Measurements from ENCODE around the gene ICA1. TPM values are rescaled to one million over a fixed set of nuclear protein-coding genes. Genes with fewer than 3 reads are reported as not detected.

ICA1 gene
- total and polyA plus RNA-seq, 7 donors = 1.6 to 4.1 (median 2.3) TPM

DNA sequence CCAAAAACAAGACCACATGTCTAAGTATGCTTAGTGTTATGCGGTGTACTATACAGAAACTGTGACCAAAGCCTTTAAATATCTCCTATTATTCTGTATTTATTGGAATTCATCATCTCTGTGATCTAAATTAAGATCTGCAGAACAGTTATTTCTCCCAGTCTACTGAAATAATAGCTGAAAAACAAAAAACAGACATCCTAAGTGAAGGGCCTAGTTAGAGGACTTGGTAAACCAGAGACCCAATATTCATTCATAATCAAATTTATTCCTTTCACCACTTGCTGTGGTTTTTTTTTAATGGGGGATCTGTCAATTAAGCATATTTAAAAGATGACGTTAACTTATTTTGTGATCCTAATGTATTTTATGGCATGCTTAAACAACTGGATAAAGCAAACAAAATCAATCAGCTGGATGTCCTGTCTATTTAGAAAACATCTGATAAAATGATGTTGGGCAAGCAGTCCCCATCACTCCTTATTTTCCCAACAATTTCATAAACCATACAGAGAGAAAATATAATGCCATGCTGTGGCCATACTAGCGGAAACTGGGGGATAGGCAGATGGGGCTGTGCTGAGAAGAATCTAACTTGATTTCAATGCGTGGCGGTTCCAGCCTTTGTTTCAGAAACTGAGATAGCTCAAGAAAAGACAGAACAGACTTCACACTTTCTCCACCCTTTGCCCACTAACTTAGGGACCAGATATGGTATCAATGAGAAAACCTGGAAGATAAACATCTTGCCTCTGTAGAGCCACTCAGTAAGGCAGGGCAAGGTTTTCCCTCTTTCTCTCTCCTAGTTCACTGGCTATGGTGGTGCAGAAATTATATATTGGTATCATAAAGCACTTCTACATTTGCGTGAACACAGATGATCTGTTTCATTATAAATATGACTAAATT, 32.9 kb downstream of the ICA1 start:
- intact Hi-C loops (cut with DNase I) = no loop called here
- Histone ChIP-seq H3K4me3 (no peak overlapping the region), H3K27me3 (ENCODE audit: insufficient read depth in 3 of 3, low read length in 2 of 3) (no peaks in the 10 kb centered on the region), H3K9me3 (no peaks in the 10 kb centered on the region), H3K4me1 (no peaks in the 10 kb centered on the region), H3K36me3 (ENCODE audit: insufficient read depth in 1 of 2, low read depth in 1 of 2) (no peaks in the 10 kb centered on the region), H3K27ac (no peak overlapping the region)
- TF ChIP-seq, protein P1, sequence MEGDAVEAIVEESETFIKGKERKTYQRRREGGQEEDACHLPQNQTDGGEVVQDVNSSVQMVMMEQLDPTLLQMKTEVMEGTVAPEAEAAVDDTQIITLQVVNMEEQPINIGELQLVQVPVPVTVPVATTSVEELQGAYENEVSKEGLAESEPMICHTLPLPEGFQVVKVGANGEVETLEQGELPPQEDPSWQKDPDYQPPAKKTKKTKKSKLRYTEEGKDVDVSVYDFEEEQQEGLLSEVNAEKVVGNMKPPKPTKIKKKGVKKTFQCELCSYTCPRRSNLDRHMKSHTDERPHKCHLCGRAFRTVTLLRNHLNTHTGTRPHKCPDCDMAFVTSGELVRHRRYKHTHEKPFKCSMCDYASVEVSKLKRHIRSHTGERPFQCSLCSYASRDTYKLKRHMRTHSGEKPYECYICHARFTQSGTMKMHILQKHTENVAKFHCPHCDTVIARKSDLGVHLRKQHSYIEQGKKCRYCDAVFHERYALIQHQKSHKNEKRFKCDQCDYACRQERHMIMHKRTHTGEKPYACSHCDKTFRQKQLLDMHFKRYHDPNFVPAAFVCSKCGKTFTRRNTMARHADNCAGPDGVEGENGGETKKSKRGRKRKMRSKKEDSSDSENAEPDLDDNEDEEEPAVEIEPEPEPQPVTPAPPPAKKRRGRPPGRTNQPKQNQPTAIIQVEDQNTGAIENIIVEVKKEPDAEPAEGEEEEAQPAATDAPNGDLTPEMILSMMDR (IDR thresholded peaks at IDR 0.05) = no peak
- 91 to 97% (median 94%) methylated on average over 6 of the region's 6 CpGs for WGBS, 3 donors
- DNase-seq (no peak), ATAC-seq (no peak)

DNA sequence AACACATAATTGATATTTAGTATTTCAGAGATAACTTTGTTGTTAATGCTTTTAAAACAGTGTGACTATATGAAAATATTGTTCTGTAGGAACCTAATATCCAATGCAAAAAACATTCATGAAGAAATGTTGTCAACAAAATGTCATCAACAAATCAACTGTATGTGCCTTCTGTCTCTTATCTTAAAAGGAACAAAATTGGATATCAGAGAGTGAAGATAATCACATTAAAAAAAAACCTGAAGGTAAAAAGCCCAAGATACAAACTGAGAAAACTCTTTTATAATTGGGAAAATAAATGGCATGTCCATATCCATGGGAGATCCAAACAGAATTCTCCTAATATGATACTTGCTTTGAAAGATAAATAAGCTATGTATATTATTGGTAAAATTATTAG, 33.9 kb downstream of the ICA1 start:
- DNase-seq = no peak
- TF ChIP-seq, protein P1 (IDR thresholded peaks at IDR 0.05) = no peak
- intact Hi-C loops (cut with DNase I) = no loop called here
- H3K36me3 ChIP-seq (ENCODE audit: insufficient read depth in 1 of 2, low read depth in 1 of 2) = no peaks in the 10 kb centered on the region
- H3K9me3 ChIP-seq = no peaks in the 10 kb centered on the region
- H3K27me3 ChIP-seq (ENCODE audit: insufficient read depth in 3 of 3, low read length in 2 of 3) = no peaks in the 10 kb centered on the region
- no peak for ATAC-seq
- H3K4me3 ChIP-seq = no peak overlapping the region
- no peak overlapping the region for H3K27ac ChIP-seq
- H3K4me1 ChIP-seq = no peaks in the 10 kb centered on the region

DNA sequence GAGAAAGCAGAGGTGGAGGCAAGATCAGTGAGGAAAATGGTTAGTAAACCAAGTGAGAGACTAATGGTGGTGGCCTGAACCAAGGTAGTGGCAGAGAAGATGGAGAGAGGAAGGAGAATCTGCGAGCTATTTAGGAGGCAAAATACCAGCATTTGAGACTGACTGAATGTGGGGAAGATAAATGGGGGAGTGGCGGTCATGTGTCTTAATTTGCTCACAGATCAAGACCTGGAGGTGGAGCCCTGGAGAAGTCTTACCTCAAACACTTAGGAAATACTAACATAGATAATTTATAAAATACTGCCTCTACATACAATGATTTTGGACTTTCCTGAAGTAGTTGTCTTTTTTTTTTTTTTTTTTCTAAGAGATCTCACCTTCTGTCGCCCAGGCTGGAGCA, 34.7 kb downstream of the ICA1 start:
- TF ChIP-seq, protein P1 (IDR thresholded peaks at IDR 0.05) = no peak
- 88 to 93% (median 88%) methylated on average over 3 of the region's 3 CpGs for WGBS, 3 donors
- H3K27me3 ChIP-seq (ENCODE audit: insufficient read depth in 3 of 3, low read length in 2 of 3) = no peaks in the 10 kb centered on the region
- no peaks in the 10 kb centered on the region for H3K9me3 ChIP-seq
- intact Hi-C loops (cut with DNase I) = no loop called here
- ATAC-seq = no peak
- H3K4me1 ChIP-seq = no peaks in the 10 kb centered on the region
- DNase-seq = no peak
- H3K27ac ChIP-seq = no peak overlapping the region
- no peaks in the 10 kb centered on the region for H3K36me3 ChIP-seq (ENCODE audit: insufficient read depth in 1 of 2, low read depth in 1 of 2)
- no peak overlapping the region for H3K4me3 ChIP-seq

DNA sequence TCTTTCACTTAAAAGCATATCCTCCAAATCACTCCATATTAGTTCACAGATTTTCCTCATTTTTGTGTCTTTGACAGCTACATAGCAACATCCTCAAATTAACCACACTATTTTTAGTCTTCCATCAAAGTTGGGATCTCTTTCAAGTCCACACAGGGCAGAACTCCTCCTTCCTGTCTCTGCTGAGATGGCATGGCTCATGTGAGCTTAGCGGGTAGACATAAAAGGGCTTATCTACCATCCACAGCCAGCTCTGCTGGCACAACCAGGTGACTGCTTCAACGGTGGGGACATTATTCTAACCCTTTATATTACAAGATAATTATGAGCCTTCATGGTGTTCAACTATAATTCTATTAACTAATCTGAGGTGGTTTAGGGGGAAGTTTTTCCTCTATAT, 35.5 kb downstream of the ICA1 start:
- intact Hi-C loops (cut with DNase I) = no loop called here
- H3K27me3 ChIP-seq (ENCODE audit: insufficient read depth in 3 of 3, low read length in 2 of 3) = no peaks in the 10 kb centered on the region
- no peaks in the 10 kb centered on the region for H3K4me1 ChIP-seq
- WGBS, 3 donors = 50 to 56% (median 55%) methylated on average over 2 of the region's 2 CpGs
- no peak overlapping the region for H3K4me3 ChIP-seq
- H3K27ac ChIP-seq = no peak overlapping the region
- ATAC-seq (no peak), DNase-seq (no peak)
- H3K9me3 ChIP-seq = no peaks in the 10 kb centered on the region
- no peaks in the 10 kb centered on the region for H3K36me3 ChIP-seq (ENCODE audit: insufficient read depth in 1 of 2, low read depth in 1 of 2)
- TF ChIP-seq, protein P1 (IDR thresholded peaks at IDR 0.05) = no peak

DNA sequence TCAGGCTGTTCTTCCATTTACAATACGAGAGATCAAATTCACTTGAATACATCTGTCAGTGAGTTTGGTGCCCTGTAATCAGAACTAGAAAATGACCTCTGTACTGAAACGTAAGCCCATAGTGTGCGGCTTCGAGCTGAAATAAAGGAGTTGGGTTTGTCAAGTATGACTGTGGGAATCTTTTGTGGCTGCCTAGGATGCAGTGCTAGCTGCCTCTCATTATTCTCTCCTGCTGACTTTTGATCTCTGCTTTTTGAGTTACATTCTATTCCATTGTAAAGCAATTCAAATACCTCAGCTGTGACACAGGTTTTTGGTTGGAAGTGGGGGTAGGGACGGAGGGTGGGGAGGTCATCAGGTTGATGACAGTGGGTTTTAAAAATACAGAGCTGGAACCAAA, 40.4 kb downstream of the ICA1 start:
- ATAC-seq (no peak), DNase-seq (no peak)
- 68 to 79% (median 73%) methylated on average over 5 of the region's 5 CpGs for WGBS, 3 donors
- Histone ChIP-seq H3K9me3 (no peaks in the 10 kb centered on the region), H3K27me3 (ENCODE audit: insufficient read depth in 3 of 3, low read length in 2 of 3) (no peaks in the 10 kb centered on the region), H3K4me1 (no peaks in the 10 kb centered on the region), H3K4me3 (no peak overlapping the region), H3K27ac (no peak overlapping the region), H3K36me3 (ENCODE audit: insufficient read depth in 1 of 2, low read depth in 1 of 2) (no peaks in the 10 kb centered on the region)
- intact Hi-C loops (cut with DNase I) = no loop called here
- TF ChIP-seq, protein P1 (IDR thresholded peaks at IDR 0.05) = no peak
